GM21717 (cell line): Measurements from ENCODE around the gene MDM2.
"Not testable (repeated sequence)": the region's sequence is repeated elsewhere in the genome, so short reads cannot be mapped to it uniquely, and the experiment has no call there.

Source experiments
- ATAC-seq: cut with Tn5 transposase; IDR thresholded peaks from one replicate; pipeline ENCODE4 v1.9.1; 2021; ENCODE audit warnings: mild to moderate bottlenecking, moderate library complexity; ENCODE audit not compliant: unreplicated experiment

The MDM2 gene

DNA sequence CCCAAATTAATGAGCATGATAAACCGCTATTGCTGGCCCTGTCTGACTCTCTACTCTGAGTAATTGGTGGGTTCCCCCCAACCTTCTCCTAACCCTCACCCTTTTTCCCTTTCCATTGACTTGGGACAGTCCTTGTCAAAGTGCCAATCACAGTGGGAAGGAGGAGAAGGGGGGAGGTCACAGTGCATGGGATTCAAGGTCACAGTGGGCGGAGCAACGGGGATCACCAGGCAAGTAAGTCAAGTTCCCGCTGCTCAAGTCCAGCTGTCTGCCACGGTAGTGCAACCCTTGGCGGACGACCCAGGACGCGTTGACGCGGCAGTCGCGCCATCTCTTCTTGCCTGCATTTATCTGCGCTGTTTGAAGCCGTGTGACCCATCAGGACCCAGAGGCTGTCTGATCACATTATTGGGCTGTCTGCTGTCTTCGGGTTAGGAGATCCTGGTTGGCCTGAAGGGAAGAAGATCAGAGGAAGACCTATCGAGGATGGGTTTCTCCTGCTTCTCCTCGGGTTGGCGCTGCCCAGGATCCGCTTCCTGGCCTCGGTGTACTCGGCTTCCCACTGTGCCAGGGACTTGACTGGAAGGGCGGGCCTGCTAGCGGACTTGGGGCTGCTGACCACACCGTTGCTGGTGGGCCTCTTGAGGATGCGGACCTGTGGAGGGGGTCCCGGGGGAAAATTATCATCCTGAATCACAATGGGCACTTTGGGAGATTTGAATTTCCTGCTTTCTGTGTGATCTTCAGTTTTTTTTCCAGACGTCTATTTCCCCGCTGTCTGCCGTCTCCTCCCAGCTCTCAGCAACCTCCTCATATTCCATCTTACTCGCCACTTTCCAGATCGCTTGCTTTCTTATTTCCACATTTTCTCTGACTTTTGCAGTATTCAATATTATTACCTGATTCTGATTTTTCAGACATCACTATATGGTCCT is 3.1 kb upstream of the MDM2 start:
- ATAC-seq, result no peak

DNA sequence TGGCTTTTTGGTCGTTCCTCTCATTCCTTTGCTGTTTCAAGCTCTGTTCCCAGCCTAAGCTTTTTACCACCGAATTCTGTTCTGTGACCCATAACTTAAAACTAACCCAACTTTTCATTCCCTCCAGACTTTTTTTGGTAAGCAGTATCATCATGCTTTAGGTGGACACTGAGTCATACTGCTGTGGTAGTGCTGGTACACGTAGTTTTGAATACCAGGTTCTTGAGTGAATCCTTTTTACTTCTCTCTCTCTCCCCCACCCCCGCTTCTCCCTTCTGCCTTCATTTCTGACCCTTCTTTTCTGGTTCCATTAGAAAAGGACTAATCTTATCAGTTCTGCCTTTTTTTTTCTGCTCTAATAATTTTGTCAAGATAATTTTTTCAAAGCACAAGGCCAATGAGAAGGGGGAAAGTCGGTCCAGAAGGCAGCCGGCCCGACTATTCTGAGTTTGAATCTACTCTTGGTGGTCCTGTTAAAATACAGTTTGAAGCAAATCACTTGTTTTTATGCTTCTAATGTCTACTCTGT is 2.3 kb upstream of the MDM2 start:
- no peak for ATAC-seq

DNA sequence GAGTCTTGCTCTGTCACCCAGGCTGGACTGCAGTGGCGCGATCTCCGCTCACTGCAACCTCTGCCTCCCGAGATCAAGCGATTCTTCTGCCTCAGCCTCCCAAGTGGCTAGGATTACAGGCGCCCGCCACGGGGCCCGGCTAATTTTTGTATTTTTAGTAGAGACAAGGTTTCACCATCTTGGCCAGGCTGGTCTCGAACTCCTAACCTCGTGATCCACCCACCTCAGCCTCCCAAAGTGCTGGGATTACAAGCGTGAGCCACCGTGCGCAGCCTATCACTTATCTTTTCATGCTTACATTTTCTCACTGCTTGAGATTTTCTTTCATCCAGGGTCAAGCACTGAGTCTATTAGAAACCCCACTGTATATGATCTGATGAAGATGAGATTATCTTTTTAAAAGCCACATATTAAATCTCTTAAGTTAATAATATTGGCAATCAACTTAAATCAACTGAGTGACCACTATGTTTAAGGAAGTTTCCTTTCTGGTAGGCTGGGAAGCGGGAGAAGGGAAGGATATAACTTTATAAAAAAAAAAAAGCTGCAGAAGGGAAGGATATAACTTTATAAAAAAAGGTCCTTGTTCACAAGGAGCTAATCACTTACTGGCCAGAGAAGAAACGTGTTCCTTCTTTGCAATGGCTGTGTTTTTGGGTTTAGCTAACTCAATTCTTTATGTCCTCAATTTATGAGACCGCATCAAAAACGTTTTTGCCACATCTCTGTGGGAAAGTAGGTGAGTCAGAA is 1.3 kb upstream of the MDM2 start:
- ATAC-seq, result no peak

DNA sequence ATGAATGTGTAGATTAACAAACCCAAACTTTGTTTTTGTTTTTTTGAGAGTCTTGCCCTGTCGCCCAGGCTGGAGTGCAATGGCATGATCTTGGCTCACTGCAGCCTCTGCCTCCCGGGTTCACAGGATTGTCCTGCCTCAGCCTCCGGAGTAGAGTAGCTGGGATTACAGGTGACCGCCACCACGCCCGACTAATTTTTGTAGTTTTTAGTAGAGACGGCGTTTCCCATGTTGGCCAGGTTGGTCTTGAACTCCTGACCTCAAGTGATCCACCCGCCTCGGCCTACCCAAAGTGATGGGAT is 752 bp upstream of the MDM2 start:
- not testable (repeated sequence) for ATAC-seq

DNA sequence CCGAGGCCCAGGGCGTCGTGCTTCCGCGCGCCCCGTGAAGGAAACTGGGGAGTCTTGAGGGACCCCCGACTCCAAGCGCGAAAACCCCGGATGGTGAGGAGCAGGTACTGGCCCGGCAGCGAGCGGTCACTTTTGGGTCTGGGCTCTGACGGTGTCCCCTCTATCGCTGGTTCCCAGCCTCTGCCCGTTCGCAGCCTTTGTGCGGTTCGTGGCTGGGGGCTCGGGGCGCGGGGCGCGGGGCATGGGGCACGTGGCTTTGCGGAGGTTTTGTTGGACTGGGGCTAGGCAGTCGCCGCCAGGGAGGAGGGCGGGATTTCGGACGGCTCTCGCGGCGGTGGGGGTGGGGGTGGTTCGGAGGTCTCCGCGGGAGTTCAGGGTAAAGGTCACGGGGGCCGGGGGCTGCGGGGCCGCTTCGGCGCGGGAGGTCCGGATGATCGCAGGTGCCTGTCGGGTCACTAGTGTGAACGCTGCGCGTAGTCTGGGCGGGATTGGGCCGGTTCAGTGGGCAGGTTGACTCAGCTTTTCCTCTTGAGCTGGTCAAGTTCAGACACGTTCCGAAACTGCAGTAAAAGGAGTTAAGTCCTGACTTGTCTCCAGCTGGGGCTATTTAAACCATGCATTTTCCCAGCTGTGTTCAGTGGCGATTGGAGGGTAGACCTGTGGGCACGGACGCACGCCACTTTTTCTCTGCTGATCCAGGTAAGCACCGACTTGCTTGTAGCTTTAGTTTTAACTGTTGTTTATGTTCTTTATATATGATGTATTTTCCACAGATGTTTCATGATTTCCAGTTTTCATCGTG is 612 bp downstream of the MDM2 start:
- peak; percentile 57 for ATAC-seq

- peak; percentile 3 for ATAC-seq
Measured at GRCh38 chr12:68809190-68810026, 1.4 kb downstream of the MDM2 start.

- ATAC-seq, result not testable (repeated sequence)
Measured at GRCh38 chr12:68810027-68810389, 2.0 kb downstream of the MDM2 start.

GRCh38 chr12:68811573-68811972 is 3.6 kb downstream of the MDM2 start:
- ATAC-seq, result not testable (repeated sequence)

- no peak for ATAC-seq
Measured at GRCh38 chr12:68812553-68813241, 4.7 kb downstream of the MDM2 start.

DNA sequence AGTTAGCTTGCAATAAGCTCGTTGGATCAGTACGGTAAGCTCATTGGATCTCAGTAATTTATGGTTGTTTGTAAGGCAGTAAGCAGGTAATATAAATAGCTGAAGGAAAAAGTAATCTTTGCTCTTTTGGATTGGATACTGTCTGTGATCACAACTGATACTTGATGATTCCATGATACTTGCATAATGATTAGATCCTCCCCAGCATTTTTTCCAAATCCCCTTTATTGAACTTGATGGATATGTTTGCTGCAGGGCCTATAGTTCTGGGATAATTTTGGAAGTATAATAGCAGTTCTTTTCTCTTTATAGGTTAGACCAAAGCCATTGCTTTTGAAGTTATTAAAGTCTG is 5.2 kb downstream of the MDM2 start:
- no peak for ATAC-seq

- no peak for ATAC-seq
Measured at GRCh38 chr12:68814490-68815231, 6.7 kb downstream of the MDM2 start.

DNA sequence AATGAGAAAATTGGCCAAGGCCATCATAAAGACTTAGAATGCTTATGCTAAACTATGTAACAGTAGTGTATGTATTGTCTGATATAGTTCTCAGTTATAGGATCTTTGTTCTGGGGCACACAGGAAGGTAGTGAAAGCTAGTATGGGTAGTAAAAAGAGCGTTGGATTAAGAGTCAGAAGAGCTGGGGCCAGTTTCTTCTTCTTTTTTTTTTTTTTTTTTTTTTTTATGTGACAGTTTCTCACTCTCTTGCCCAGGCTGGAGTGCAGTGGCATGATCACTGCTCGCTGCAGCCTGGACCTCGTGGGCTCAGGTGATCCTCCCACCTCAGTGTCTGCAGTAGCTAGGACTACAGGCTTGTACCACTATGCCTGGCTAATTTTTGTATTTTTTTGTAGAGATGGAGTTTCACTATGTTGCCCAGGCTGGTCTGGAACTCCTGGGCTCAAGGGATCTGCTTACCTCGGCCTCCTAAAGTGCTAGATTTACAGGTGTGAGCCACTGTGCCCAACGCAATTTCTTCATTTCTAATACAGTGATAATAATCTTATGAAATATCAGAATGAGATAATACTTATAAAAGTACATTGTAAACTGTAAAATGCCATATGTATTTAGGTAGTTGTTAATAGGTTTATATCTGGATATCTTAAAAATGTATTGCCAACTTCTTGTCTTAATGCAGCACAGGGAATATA is 7.4 kb downstream of the MDM2 start:
- ATAC-seq, result no peak

- ATAC-seq, result no peak
Measured at GRCh38 chr12:68815928-68816800, 8.2 kb downstream of the MDM2 start.

GRCh38 chr12:68819481-68819880 is 11.5 kb downstream of the MDM2 start:
- not testable (repeated sequence) for ATAC-seq

DNA sequence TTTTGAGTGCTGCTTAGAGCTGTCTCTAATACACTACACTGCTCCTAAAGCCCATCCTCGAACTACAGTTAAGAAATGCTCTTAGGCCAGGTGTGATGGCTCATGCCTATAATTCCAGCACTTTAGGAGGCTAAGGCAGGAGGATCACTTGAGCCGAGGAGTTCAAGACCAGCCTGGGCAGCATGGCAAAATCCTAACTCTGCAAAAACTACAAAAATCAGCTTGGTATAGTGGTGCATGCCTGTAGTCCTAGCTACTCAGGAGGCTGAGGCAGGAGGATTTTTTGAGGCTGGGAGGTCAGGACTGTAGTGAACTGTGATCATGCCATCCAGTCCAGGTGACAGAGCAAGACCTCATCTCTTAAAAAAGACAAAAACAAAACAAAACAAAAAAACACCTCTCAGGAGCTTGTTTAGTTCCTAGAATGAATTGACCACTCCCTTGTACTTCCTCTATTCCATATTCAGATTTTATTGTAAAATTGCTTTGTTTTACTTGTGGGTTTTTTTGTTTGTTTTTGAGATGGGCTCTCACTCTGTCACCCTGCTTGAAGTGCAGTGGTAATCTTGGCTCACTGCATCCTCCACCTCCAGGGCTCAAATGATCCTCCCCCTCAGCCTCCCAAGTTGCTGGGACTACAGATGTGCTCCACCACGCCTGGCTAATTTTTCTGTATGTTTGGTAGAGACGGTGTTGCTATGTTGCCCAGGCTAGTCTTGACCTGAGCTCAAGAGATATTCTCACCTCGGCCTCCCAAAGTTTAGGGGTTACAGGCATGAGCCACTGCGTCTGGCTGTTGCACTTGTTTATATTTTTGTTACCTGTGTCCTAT is 13.6 kb downstream of the MDM2 start:
- no peak for ATAC-seq

DNA sequence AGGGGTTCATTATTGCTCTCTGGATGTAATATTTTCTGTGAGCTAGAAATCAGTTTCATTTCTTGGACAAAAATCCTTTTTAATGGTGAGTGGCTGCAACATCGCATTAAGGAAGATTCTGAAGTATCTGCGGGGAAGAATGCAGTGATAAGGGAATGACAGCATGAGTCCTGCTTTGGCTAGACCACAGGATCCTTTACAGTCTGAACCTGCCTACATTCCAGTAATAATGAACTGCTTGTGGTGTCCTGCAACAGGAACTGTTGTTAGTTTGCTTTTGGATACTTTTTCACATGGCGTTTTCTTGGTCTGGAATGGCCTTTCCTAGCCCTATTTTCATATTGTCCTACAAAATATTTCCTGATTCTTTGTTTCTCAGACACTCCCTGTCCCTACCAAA is 15.7 kb downstream of the MDM2 start:
- no peak for ATAC-seq

DNA sequence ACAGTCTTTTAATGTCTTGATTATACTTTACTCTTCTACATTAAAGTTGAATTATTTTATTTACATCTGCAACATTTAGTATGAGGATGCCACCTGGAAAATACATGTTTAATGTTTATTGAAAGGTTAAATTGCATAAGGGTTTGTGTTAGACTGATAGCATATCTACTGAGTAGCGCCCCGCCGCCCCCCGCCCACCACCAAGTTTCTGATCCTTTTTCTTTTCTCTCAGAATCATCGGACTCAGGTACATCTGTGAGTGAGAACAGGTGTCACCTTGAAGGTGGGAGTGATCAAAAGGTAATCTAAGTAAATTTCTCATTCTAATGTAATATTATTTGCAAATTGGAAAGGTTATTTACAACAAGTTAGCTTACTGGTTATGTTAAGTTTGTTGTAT is 16.2 kb downstream of the MDM2 start:
- ATAC-seq, result no peak
